Transverse colon (tissue), 4 donors: ENCODE measurements around the gene PALB2. TPM values are rescaled to one million over a fixed set of nuclear protein-coding genes. Genes with fewer than 3 reads are reported as not detected.

Experiments used
- DNase-seq: peaks from one replicate; pipeline ENCODE4 v3.0.0-alpha.2; 2019
- H3K27ac ChIP-seq, 4 donors: fragments of 200-600 bp; sonication (generic); 2 replicates each; pipeline ENCODE4 v1.5.1; 2016 to 2018; ENCODE audit warnings: inconsistent platforms in 4 of 4
- H3K27me3 ChIP-seq: fragments of 200-600 bp; sonication (generic); 2 replicates; pipeline ENCODE4 v1.5.1; 2017; ENCODE audit warnings: inconsistent platforms
- H3K36me3 ChIP-seq, 4 donors: fragments of 200-600 bp; sonication (generic); 2 replicates each; pipeline ENCODE4 v1.5.1; 2017 to 2019; ENCODE audit warnings: inconsistent platforms in 4 of 4
- H3K4me1 ChIP-seq, 4 donors: fragments of 200-600 bp; sonication (generic); 2 replicates each; pipeline ENCODE4 v1.5.1; 2017 to 2020; ENCODE audit warnings: inconsistent platforms in 4 of 4
- H3K4me3 ChIP-seq, 4 donors: fragments of 200-600 bp; sonication (generic); 1 replicate in 1 of 4; 2 replicates in 3 of 4; pipeline versions ENCODE4 v1.5.1 to v1.6.1; 2017 to 2019; ENCODE audit warnings: inconsistent platforms in 4 of 4
- H3K9me3 ChIP-seq, 2 donors: fragments of 200-600 bp; sonication (generic); 2 replicates each; pipeline ENCODE4 v1.5.1; 2017 to 2019; ENCODE audit warnings: inconsistent platforms in 2 of 2
- EP300 ChIP-seq: sonication (generic); formaldehyde crosslinking; IDR thresholded peaks from one replicate; pipeline ENCODE4 v1.6.1; 2017; ENCODE audit warnings: antibody characterized with exemption, low read depth
- POLR2A ChIP-seq: fragments of 450-650 bp; IDR thresholded peaks from one replicate; pipeline ENCODE4 v1.6.1; 2016; ENCODE audit warnings: antibody characterized with exemption, mild to moderate bottlenecking, moderate library complexity
- POLR2AphosphoS5 ChIP-seq, 3 donors: sonication (generic); formaldehyde crosslinking; IDR thresholded peaks; one replicate each; pipeline ENCODE4 v1.6.1; 2016; ENCODE audit warnings: antibody characterized with exemption in 3 of 3
- WGBS, 2 donors: methylation state at CpG; one replicate each; pipeline ENCODE4 v1.1.5; 2018; ENCODE audit warnings: low coverage in 1 of 2; 5-methylcytosine and 5-hydroxymethylcytosine counted together
- in situ Hi-C, 4 donors: fragments of 200-750 bp; cut with MboI; loops; one replicate each; pipeline versions ENCODE4 v1.15.0 to v1.15.1; 2017; ENCODE audit warnings: low sequenced_read_pairs in 3 of 4, low pct_ligation_motif_present in 1 of 4, low pct_unique_long_range_greater_than_20kb in 1 of 4
- intact Hi-C: fragments of 100-400 bp; cut with DNase I; formaldehyde crosslinking; loops from one replicate; pipeline ENCODE4 v1.15.1; 2023; ENCODE audit warnings: low total_unique reads
- total RNA-seq, 4 donors: library from RNA; depleted of rRNA; stranded (reverse); fragments of >200 nt; gene quantifications; one replicate each; pipeline ENCODE4 v1.1.0, GENCODE V29; 2016
- TF ChIP-seq, protein P1 (sequence below), 5 experiments: fragments of 200-600 bp in 3 of 5; fragments of 450-650 bp in 2 of 5; sonication (generic) in 3 of 5; IDR thresholded peaks; 1 replicate in 2 of 5; 2 replicates in 3 of 5; pipeline ENCODE4 v1.5.1; 2016 to 2017; ENCODE audit warnings: antibody characterized with exemption in 5 of 5, inconsistent platforms in 3 of 5, mild to moderate bottlenecking in 2 of 5, moderate library complexity in 1 of 5

PALB2 gene
- total RNA-seq, 4 donors from 2014 or later: 1.4 to 10.6 (median 8.0) TPM

DNA sequence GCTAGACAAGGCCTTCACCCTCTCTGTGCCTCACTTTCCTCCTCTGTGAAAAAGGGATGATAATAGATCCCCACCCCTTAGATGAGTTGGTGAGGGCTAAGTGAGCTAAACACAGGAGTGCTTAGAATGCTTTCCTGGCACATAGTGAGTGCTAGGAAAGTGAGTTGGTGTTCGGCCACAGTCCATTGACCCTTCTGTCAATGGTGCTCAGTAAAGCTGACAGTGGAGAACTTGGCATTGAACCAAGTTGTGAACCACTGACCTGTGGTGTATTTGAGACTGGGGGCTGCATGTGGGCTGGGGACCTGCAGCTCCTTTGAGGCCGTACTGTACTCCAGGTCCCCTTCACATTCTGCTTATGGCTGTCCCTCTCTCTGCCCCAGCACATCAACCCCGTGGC is 42.4 kb upstream of the PALB2 start:
- TF ChIP-seq, protein P1, sequence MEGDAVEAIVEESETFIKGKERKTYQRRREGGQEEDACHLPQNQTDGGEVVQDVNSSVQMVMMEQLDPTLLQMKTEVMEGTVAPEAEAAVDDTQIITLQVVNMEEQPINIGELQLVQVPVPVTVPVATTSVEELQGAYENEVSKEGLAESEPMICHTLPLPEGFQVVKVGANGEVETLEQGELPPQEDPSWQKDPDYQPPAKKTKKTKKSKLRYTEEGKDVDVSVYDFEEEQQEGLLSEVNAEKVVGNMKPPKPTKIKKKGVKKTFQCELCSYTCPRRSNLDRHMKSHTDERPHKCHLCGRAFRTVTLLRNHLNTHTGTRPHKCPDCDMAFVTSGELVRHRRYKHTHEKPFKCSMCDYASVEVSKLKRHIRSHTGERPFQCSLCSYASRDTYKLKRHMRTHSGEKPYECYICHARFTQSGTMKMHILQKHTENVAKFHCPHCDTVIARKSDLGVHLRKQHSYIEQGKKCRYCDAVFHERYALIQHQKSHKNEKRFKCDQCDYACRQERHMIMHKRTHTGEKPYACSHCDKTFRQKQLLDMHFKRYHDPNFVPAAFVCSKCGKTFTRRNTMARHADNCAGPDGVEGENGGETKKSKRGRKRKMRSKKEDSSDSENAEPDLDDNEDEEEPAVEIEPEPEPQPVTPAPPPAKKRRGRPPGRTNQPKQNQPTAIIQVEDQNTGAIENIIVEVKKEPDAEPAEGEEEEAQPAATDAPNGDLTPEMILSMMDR (IDR thresholded peaks at IDR 0.05): no peak
- no peak for TF ChIP-seq POLR2AphosphoS5 (IDR thresholded peaks at IDR 0.05)
- TF ChIP-seq POLR2A: no peak
- TF ChIP-seq EP300: no peak
- 87 to 89% methylated on average over 3 of the region's 3 CpGs for WGBS, 2 donors
- H3K27me3 ChIP-seq: no peaks in the 10 kb centered on the region
- intact Hi-C loops: no loop called here
- no peak overlapping the region for H3K4me3 ChIP-seq
- no peak for DNase-seq
- no peaks in the 10 kb centered on the region for H3K9me3 ChIP-seq
- in situ Hi-C loops: no loop called here
- peaks cover 3 to 15% (median 10%) of the 10 kb centered on the region in 4 donors for H3K4me1 ChIP-seq
- peaks cover 0 to 19% (median 6%) of the 10 kb centered on the region in 4 donors for H3K36me3 ChIP-seq
- H3K27ac ChIP-seq: no peak overlapping the region

DNA sequence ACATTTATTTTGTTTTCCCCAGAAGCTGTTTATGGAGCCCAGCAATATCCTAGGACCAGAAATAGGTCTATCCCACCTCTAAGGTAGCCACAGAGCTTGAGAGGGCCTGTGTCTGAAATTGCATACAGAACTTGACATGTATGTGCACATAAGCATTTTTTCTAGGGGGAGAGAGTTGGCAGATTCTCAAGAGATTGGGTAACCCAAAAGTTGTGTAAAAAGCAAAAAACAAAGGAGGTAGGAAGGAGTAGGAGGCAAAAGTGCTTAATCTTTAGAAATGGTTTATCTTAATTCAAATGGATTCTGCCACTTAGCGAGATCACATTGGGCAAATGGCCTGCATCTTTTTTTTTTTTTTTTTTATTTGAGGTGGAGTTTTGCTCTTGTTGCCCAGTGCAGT is 41.1 kb upstream of the PALB2 start:
- H3K36me3 ChIP-seq: peaks cover 0 to 16% (median 4%) of the 10 kb centered on the region in 4 donors
- no peak for DNase-seq
- H3K27ac ChIP-seq: no peak overlapping the region
- no peaks in the 10 kb centered on the region for H3K27me3 ChIP-seq
- intact Hi-C loops: no loop called here
- in situ Hi-C loops: no loop called here
- no peaks in the 10 kb centered on the region for H3K9me3 ChIP-seq
- WGBS, 2 donors: 84 to 89% methylated on average over 1 of the region's 1 CpG
- peaks cover 3 to 28% (median 21%) of the 10 kb centered on the region in 4 donors for H3K4me1 ChIP-seq
- TF ChIP-seq EP300: no peak
- TF ChIP-seq POLR2AphosphoS5 (IDR thresholded peaks at IDR 0.05): no peak
- TF ChIP-seq POLR2A: no peak
- TF ChIP-seq, protein P1 (IDR thresholded peaks at IDR 0.05): no peak
- no peak overlapping the region for H3K4me3 ChIP-seq

DNA sequence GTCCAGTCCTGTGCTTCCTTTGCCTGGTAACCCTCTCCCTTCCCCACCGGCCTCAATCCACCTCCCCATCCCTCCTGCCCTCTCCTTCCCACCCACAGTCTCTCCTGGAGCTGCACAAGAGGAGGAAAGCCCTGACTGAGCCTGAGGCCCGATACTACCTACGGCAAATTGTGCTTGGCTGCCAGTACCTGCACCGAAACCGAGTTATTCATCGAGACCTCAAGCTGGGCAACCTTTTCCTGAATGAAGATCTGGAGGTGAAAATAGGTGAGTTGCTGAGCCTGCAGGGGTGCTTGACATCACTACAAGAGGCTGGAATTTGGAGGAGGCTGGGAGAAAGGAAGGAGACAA is 38.9 kb upstream of the PALB2 start:
- Histone ChIP-seq H3K4me3 (peak overlapping the region in 2 of 4 donors; percentile 52 to 65), H3K27me3 (no peaks in the 10 kb centered on the region), H3K4me1 (peaks cover 3 to 34% (median 21%) of the 10 kb centered on the region in 4 donors), H3K9me3 (no peaks in the 10 kb centered on the region), H3K36me3 (peaks cover 0 to 7% (median 2%) of the 10 kb centered on the region in 4 donors), H3K27ac (peak overlapping the region in 1 of 4 donors; percentile 67)
- 56% methylated on average over 6 of the region's 6 CpGs; no CpG with 5 or more reads in 1 of the 2 donors for WGBS, 2 donors
- DNase-seq: no peak
- in situ Hi-C loops (no loop called here), intact Hi-C loops (no loop called here)
- TF ChIP-seq, protein P1 (IDR thresholded peaks at IDR 0.05): no peak
- TF ChIP-seq POLR2A (no peak), EP300 (no peak)

DNA sequence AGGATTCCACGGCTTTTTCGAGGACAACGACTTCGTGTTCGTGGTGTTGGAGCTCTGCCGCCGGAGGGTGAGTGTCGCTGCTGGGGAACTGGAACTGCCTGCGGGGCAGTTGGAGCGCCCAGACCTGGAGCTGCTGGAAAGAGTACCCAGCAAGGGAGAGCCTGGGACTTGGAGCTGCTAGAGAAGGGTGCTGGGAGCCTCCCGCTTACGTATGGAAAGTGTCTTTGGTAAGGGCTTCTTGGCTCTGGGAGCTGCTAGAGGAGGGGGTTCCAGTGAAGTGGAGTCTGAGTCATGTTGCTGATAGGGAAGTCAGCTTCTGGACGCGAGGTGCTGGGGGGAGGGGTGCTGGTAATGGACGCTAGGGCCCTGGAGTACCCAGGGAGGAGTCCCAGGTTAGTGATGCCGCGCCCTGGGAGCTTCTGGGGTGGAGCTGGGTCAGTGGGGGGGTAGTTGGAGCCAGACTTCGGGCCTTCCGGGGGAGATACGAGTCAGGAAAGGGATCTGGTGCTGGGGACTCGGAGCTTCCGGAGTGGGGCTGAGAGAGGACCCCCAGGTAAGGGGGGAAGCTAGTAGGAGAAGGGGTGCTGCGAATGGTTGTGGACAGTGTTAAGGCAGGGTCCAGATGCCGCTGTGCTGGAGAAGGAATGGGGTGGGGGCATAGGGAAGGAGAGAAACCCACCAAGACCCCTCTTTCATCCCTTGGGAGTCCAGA is 38.3 kb upstream of the PALB2 start:
- H3K4me3 ChIP-seq: peak overlapping the region in 3 of 4 donors; percentile 45 to 65 (median 52)
- H3K36me3 ChIP-seq: peaks cover 0 to 6% (median under 1%) of the 10 kb centered on the region in 4 donors
- intact Hi-C loops (no loop called here), in situ Hi-C loops (no loop called here)
- peak overlapping the region in 3 of 4 donors; percentile 56 to 67 (median 61) for H3K27ac ChIP-seq
- H3K27me3 ChIP-seq: no peaks in the 10 kb centered on the region
- DNase-seq: peak; percentile 56
- peaks cover 3 to 34% (median 21%) of the 10 kb centered on the region in 4 donors for H3K4me1 ChIP-seq
- H3K9me3 ChIP-seq: no peaks in the 10 kb centered on the region
- 11% methylated on average over 24 of the region's 24 CpGs; no CpG with 5 or more reads in 1 of the 2 donors for WGBS, 2 donors
- TF ChIP-seq POLR2AphosphoS5 (IDR thresholded peaks at IDR 0.05) (no peak), EP300 (no peak), POLR2A (no peak)
- TF ChIP-seq, protein P1 (IDR thresholded peaks at IDR 0.05): no peak
